GM19328 (cell line): ENCODE measurements around the gene ACER2.
A peak's percentile ranks its signal among the peaks of the same experiment; 100 is the strongest.

Source experiments
- ATAC-seq: cut with Tn5 transposase; IDR thresholded peaks from one replicate; pipeline ENCODE4 v1.9.1; 2021; ENCODE audit warnings: mild to moderate bottlenecking, moderate library complexity; ENCODE audit not compliant: unreplicated experiment

The ACER2 gene

GRCh38 chr9:19451240-19452087 is 42.7 kb downstream of the ACER2 start:
- ATAC-seq = peak; percentile 90

- no peak for ATAC-seq
Observed at GRCh38 chr9:19456426-19456825, 47.6 kb downstream of the ACER2 start.

GRCh38 chr9:19456996-19457692 is 48.3 kb downstream of the ACER2 start:
- ATAC-seq = peak; percentile 86

GRCh38 chr9:19457693-19458009 is 48.8 kb downstream of the ACER2 start:
- peak; percentile 14 for ATAC-seq

GRCh38 chr9:19460243-19460642 is 51.4 kb downstream of the ACER2 start:
- no peak for ATAC-seq

- ATAC-seq = no peak
Observed at GRCh38 chr9:19461135-19461534, 52.3 kb downstream of the ACER2 start.

- ATAC-seq = peak; percentile 2
Observed at GRCh38 chr9:19464061-19464763, 55.4 kb downstream of the ACER2 start.

- ATAC-seq = peak; percentile 97
Observed at GRCh38 chr9:19464764-19465585, 56.2 kb downstream of the ACER2 start.

- ATAC-seq = no peak
Observed at GRCh38 chr9:19465586-19466279, 56.9 kb downstream of the ACER2 start.

- ATAC-seq = no peak
Observed at GRCh38 chr9:19466280-19466639, 57.5 kb downstream of the ACER2 start.

- no peak for ATAC-seq
Observed at GRCh38 chr9:19469271-19469670, 60.5 kb downstream of the ACER2 start.

- ATAC-seq = no peak
Observed at GRCh38 chr9:19470567-19470966, 61.8 kb downstream of the ACER2 start.

GRCh38 chr9:19470981-19471650 is 62.3 kb downstream of the ACER2 start:
- no peak for ATAC-seq

GRCh38 chr9:19471737-19472648 is 63.2 kb downstream of the ACER2 start:
- ATAC-seq = peak; percentile 61

GRCh38 chr9:19473605-19474004 is 64.8 kb downstream of the ACER2 start:
- ATAC-seq = no peak

GRCh38 chr9:19479874-19480273 is 71.1 kb downstream of the ACER2 start:
- ATAC-seq = no peak

- no peak for ATAC-seq
Observed at GRCh38 chr9:19480345-19480744, 71.5 kb downstream of the ACER2 start.

- no peak for ATAC-seq
Observed at GRCh38 chr9:19481121-19481870, 72.5 kb downstream of the ACER2 start.
